HepG2 (cell line): ENCODE measurements around the gene MAN1B1. TPM values are rescaled to one million over a fixed set of nuclear protein-coding genes. Genes with fewer than 3 reads are reported as not detected.

ENCODE experiments used
- HIC2 ChIP-seq: sonication (generic); formaldehyde crosslinking; IDR thresholded peaks from 2 replicates; pipeline ENCODE4 v1.9.0; 2022; ENCODE audit warnings: low read depth, missing genetic modification reagents
- POLR2AphosphoS2 ChIP-seq: IDR thresholded peaks from 2 replicates; pipeline ENCODE4 v1.6.1; 2011; ENCODE audit warnings: low read depth, low read length, improper control_type of control experiment
- THAP11 ChIP-seq: IDR thresholded peaks from 2 replicates; pipeline ENCODE4 v1.6.1; 2016; ENCODE audit warnings: missing biosample characterization, missing genetic modification reagents
- ZBTB46 ChIP-seq: sonication (generic); formaldehyde crosslinking; IDR thresholded peaks from 2 replicates; pipeline ENCODE4 v1.4.0; 2020; ENCODE audit warnings: mild to moderate bottlenecking, missing genetic modification reagents, borderline replicate concordance
- ZFX ChIP-seq: sonication (generic); formaldehyde crosslinking; IDR thresholded peaks from 2 replicates; pipeline ENCODE4 v1.4.0; 2020; ENCODE audit warnings: mild to moderate bottlenecking, low read depth, missing genetic modification reagents, moderate library complexity
- ZNF451 ChIP-seq: sonication (generic); formaldehyde crosslinking; IDR thresholded peaks from 2 replicates; pipeline ENCODE4 v1.5.0; 2020; ENCODE audit warnings: mild to moderate bottlenecking, missing genetic modification reagents
- ZNF800 ChIP-seq: sonication (generic); formaldehyde crosslinking; IDR thresholded peaks from 2 replicates; pipeline ENCODE4 v1.4.0; 2020; ENCODE audit warnings: missing genetic modification reagents
- polyA plus RNA-seq, 8 experiments: library from polyadenylated mRNA; depleted of rRNA in 3 of 8; stranded (reverse) in 7 of 8; unstranded in 1 of 8; fragments of >200 nt; fragmentation: Illumina TruSeq in 4 of 8; extraction: Trizol in 4 of 8; gene quantifications; 2 replicates each; pipeline versions ENCODE4 v1.2.1 to v1.2.3, GENCODE V29; 2011 to 2016; ENCODE audit warnings: low read depth in 4 of 8, missing spikeins in 1 of 8, mixed read lengths in 1 of 8; ENCODE audit not compliant: insufficient read depth in 1 of 8
- total RNA-seq, 5 experiments: library from RNA; depleted of rRNA; stranded (reverse); fragments of >200 nt; fragmentation: Illumina TruSeq; extraction: Trizol; gene quantifications; 2 replicates each; pipeline ENCODE4 v1.2.3, GENCODE V29; 2016; ENCODE audit warnings: low read depth in 1 of 5
- TF ChIP-seq, protein P1 (sequence below): sonication (generic); formaldehyde crosslinking; IDR thresholded peaks from 2 replicates; pipeline ENCODE4 v1.5.1; 2020; ENCODE audit warnings: mild to moderate bottlenecking, missing genetic modification reagents, moderate library complexity

Gene MAN1B1
- total and polyA plus RNA-seq, 2 of the 13 experiments (the other 11 are each of a cell fraction or from before 2014, with no cell fraction given): 48.9 to 59.5 TPM

DNA sequence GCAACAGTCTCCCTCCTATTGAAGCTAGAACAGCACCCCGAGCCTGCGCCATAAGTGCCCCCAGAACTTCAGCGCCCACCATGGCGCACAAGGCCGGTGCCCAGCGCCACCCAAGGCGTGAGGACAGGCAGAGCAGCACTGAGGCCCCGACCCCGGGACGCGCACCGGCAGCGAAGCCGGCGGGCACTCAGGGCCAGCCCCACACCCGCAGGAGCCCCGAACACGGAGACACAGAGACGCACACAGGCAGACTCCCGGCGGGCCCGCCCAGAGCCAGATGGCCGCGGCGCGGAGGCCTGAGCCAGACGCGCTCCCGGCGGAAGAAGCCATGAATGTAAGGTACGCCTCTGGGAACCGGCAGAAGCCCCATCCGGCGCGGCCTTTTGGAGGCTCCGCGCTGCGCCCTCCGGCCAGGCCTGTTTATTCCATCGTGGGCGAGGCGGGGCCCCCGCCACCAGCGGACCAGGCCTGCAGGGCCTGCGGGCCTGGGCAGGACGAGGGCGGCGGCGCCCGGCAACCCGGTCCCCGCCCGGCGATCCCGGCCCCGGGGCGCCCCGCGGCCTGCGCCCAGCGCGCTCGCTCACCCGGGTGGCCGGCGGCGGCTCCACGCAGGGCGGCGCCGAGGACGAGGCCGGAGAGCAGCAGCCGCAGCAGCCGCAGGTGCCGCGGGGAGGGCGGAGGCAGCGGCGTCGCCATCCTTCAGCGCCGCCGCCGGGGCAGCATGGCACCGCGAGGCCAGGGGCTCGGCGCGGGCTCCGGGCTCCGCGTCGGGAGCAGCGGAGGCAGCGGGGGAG lies 41.3 kb upstream of the MAN1B1 start (continued):
- TF ChIP-seq, protein P1, sequence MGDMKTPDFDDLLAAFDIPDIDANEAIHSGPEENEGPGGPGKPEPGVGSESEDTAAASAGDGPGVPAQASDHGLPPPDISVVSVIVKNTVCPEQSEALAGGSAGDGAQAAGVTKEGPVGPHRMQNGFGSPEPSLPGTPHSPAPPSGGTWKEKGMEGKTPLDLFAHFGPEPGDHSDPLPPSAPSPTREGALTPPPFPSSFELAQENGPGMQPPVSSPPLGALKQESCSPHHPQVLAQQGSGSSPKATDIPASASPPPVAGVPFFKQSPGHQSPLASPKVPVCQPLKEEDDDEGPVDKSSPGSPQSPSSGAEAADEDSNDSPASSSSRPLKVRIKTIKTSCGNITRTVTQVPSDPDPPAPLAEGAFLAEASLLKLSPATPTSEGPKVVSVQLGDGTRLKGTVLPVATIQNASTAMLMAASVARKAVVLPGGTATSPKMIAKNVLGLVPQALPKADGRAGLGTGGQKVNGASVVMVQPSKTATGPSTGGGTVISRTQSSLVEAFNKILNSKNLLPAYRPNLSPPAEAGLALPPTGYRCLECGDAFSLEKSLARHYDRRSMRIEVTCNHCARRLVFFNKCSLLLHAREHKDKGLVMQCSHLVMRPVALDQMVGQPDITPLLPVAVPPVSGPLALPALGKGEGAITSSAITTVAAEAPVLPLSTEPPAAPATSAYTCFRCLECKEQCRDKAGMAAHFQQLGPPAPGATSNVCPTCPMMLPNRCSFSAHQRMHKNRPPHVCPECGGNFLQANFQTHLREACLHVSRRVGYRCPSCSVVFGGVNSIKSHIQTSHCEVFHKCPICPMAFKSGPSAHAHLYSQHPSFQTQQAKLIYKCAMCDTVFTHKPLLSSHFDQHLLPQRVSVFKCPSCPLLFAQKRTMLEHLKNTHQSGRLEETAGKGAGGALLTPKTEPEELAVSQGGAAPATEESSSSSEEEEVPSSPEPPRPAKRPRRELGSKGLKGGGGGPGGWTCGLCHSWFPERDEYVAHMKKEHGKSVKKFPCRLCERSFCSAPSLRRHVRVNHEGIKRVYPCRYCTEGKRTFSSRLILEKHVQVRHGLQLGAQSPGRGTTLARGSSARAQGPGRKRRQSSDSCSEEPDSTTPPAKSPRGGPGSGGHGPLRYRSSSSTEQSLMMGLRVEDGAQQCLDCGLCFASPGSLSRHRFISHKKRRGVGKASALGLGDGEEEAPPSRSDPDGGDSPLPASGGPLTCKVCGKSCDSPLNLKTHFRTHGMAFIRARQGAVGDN (CRISPR knock-in tag): 0 out of 2 replicates have a peak, but pooled peaks have one; percentile 18
- TF ChIP-seq ZFX (CRISPR knock-in tag) (peak; percentile 59), HIC2 (CRISPR knock-in tag) (0 out of 2 replicates have a peak, but pooled peaks have one; percentile 34), ZBTB46 (CRISPR knock-in tag) (no peak), THAP11 (CRISPR knock-in tag) (0 out of 2 replicates have a peak, but pooled peaks have one; percentile 6), ZNF451 (CRISPR knock-in tag) (0 out of 2 replicates have a peak, but pooled peaks have one; percentile 46), POLR2AphosphoS2 (no peak), ZNF800 (peak; percentile 83; the same call in 1 of the 2 replicates)
